NCI-H2196 (cell line): Measurements from ENCODE around the gene DENND4B.
"Not testable (repeated sequence)": the region's sequence is repeated elsewhere in the genome, so short reads cannot be mapped to it uniquely, and the experiment has no call there.

ENCODE experiments used
- DNase-seq: peaks from one replicate; lab custom pipeline; 2025; ENCODE audit not compliant: unreplicated experiment; lab: John Stamatoyannopoulos, UW

DENND4B gene

GRCh38 chr1:153928791-153929341, 17.7 kb downstream of the DENND4B start:
- DNase-seq, result no peak

- no peak for DNase-seq
These were observed 18.3 kb downstream of the DENND4B start for GRCh38 chr1:153928245-153928644.

GRCh38 chr1:153926405-153926804, 20.1 kb downstream of the DENND4B start:
- no peak for DNase-seq

GRCh38 chr1:153922972-153923925, 23.3 kb downstream of the DENND4B start, which contains the start of gene GATAD2B:
Gene GATAD2B (minus strand): TSS chr1:153922972. CDS start chr1:153828347, 94,625 bp downstream.
- peak; percentile 99 for DNase-seq

GRCh38 chr1:153922076-153922971, 24.2 kb downstream of the DENND4B start:
- DNase-seq, result peak; percentile 78

- DNase-seq, result no peak
These were observed 24.8 kb downstream of the DENND4B start for GRCh38 chr1:153921803-153922075.

- no peak for DNase-seq
These were observed 25.3 kb downstream of the DENND4B start for GRCh38 chr1:153921080-153921802.

GRCh38 chr1:153919876-153920852, 26.4 kb downstream of the DENND4B start:
- no peak for DNase-seq

GRCh38 chr1:153916297-153916696, 30.2 kb downstream of the DENND4B start:
- DNase-seq, result no peak

- no peak for DNase-seq
These were observed 34.2 kb downstream of the DENND4B start for GRCh38 chr1:153912349-153912748.

GRCh38 chr1:153910560-153910959, 36.0 kb downstream of the DENND4B start:
- DNase-seq, result not testable (repeated sequence)

GRCh38 chr1:153908071-153908470, 38.4 kb downstream of the DENND4B start:
- DNase-seq, result no peak

- DNase-seq, result no peak
These were observed 39.4 kb downstream of the DENND4B start for GRCh38 chr1:153907134-153907533.

GRCh38 chr1:153906396-153906795, 40.1 kb downstream of the DENND4B start:
- no peak for DNase-seq

- DNase-seq, result not testable (repeated sequence)
These were observed 40.6 kb downstream of the DENND4B start for GRCh38 chr1:153905908-153906307.

GRCh38 chr1:153903841-153904455, 42.6 kb downstream of the DENND4B start:
- DNase-seq, result no peak

GRCh38 chr1:153899509-153899908, 47.0 kb downstream of the DENND4B start:
- no peak for DNase-seq

GRCh38 chr1:153895866-153896265, 50.7 kb downstream of the DENND4B start:
- DNase-seq, result not testable (repeated sequence)

GRCh38 chr1:153891042-153891441, 55.5 kb downstream of the DENND4B start:
- not testable (repeated sequence) for DNase-seq
